IgD-negative memory B cell (primary cell): ENCODE results near the gene CWH43. TPM values are rescaled to one million over a fixed set of nuclear protein-coding genes. Genes with fewer than 3 reads are reported as not detected.
"Not testable (repeated sequence)": the region's sequence is repeated elsewhere in the genome, so short reads cannot be mapped to it uniquely, and the experiment has no call there.

Experiments
- H3K27ac Mint-ChIP-seq, 3 donors: one replicate each; pipeline ENCODE4 v1.8.0; 2020 to 2022; ENCODE audit warnings: mild to moderate bottlenecking in 3 of 3, mixed read lengths in 3 of 3, moderate library complexity in 1 of 3
- H3K27me3 Mint-ChIP-seq: one replicate; pipeline ENCODE4 v1.8.0; 2021; ENCODE audit warnings: mixed read lengths
- H3K36me3 Mint-ChIP-seq: one replicate; pipeline ENCODE4 v1.8.0; 2020; ENCODE audit warnings: mild to moderate bottlenecking, mixed read lengths
- H3K4me1 Mint-ChIP-seq, 3 donors: one replicate each; pipeline ENCODE4 v1.8.0; 2020 to 2022; ENCODE audit warnings: mixed read lengths in 3 of 3, mild to moderate bottlenecking in 1 of 3
- H3K4me3 Mint-ChIP-seq, 4 donors: one replicate each; pipeline ENCODE4 v1.8.0; 2020 to 2022; ENCODE audit warnings: mild to moderate bottlenecking in 4 of 4, mixed read lengths in 4 of 4, moderate library complexity in 3 of 4
- H3K9me3 Mint-ChIP-seq, 3 donors: one replicate each; pipeline ENCODE4 v1.8.0; 2020 to 2021; ENCODE audit warnings: mixed read lengths in 3 of 3, mild to moderate bottlenecking in 1 of 3
- polyA plus RNA-seq: library from polyadenylated mRNA; unstranded; fragments of 300-500 nt; fragmentation: Illumina TruSeq; gene quantifications from one replicate; pipeline ENCODE4 v1.2.3, GENCODE V29; 2021

The CWH43 gene
- polyA plus RNA-seq = not detected

DNA sequence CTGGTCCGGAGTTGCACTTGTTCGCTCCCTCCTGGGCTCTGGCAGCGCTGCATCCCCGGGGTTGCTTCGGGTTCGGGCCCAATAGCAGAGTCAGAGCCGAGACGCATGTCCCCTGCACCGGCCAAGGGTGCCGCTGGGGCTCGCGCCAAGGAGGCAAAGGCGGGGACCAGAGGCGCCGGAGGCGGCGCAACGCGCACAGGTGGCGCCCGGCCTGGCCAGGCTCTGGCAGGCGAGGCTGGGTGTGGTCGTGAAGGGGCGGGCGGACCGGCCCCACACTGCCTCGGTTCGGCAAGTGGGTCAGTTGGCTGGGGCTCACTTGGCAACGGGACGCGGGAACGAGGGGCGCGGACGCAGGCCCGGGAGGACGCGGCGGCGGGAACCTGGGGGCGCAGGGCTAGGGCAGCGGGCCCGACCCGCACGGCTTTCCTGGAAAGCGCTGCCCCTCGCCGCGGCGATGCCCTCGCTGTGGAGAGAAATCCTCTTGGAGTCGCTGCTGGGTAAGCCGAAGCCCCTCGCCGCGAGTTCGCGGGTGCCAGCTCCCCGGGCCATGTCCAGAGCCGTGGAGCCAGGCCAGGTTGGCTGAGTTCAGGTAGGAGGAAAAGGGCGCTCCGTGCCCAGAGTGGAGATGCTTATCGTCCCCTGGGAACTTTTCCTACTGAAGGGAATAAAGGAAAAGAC, at the start of gene CWH43:
Gene CWH43, plus strand, starts transcription at position 300 of the 678 bp plus-strand sequence. Its CDS starts 155 bp downstream, at position 455.
- H3K27ac Mint-ChIP-seq = no peak within 1 kb of the TSS
- no peaks in the 10 kb centered on the region for H3K36me3 Mint-ChIP-seq
- peaks cover 29% of the 10 kb centered on the region for H3K27me3 Mint-ChIP-seq
- peaks cover 3 to 9% (median 7%) of the 10 kb centered on the region in 3 donors for H3K9me3 Mint-ChIP-seq
- peak within 1 kb of the TSS in 1 of 4 donors; percentile 15 for H3K4me3 Mint-ChIP-seq
- H3K4me1 Mint-ChIP-seq = no peaks in the 10 kb centered on the region

- Mint-ChIP-seq H3K4me1 (no peaks in the 10 kb centered on the region), H3K27me3 (peaks cover 3% of the 10 kb centered on the region), H3K9me3 (peaks cover 0 to 4% (median 2%) of the 10 kb centered on the region in 3 donors), H3K36me3 (peaks cover 1% of the 10 kb centered on the region), H3K4me3 (no peak overlapping the region), H3K27ac (no peak overlapping the region)
Measured at GRCh38 chr4:48937033-48937432, 49.0 kb upstream of the CWH43 start.

DNA sequence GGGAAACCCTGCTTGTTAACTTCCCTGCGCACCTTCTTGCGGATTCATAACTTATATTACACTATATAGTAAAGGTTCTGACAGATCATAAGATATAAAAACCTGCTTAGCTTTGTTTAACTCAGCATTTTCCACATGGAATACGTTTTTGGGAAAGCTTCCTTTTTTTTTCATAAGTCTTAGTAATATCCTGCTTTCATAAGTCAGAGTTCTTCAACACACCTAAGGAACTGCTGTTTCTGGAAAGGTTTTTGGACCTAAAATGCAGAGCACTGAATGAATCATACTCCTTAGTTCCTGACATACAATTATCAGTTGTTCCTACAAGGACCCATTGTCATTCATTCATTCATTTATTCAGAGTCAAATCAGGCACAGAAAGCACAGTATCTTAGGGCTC, 47.2 kb upstream of the CWH43 start:
- peaks cover 0 to 4% (median 2%) of the 10 kb centered on the region in 3 donors for H3K9me3 Mint-ChIP-seq
- H3K4me3 Mint-ChIP-seq = no peak overlapping the region
- H3K27ac Mint-ChIP-seq = no peak overlapping the region
- no peaks in the 10 kb centered on the region for H3K4me1 Mint-ChIP-seq
- H3K27me3 Mint-ChIP-seq = peaks cover 6% of the 10 kb centered on the region
- H3K36me3 Mint-ChIP-seq = no peaks in the 10 kb centered on the region

DNA sequence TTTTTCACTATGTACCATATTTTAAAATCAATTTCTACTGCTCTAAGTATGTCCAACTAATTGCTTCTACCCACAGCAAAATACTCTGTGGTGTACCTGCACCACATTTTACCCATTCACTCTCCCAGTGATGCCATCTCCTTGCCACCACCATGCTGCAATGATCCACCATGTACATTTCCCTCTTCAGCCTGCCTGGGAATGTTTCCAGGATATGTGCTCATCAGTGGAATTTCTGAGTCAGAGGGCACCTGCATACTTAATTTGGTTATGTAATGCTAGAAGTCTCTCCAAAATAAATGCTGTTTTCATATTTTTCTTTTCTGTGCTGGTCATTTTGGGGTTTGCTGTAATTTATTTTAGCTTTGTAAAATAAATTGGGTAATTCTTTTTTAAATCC, 46.3 kb upstream of the CWH43 start:
- no peak overlapping the region for H3K27ac Mint-ChIP-seq
- H3K27me3 Mint-ChIP-seq = peaks cover 4% of the 10 kb centered on the region
- no peaks in the 10 kb centered on the region for H3K36me3 Mint-ChIP-seq
- no peak overlapping the region for H3K4me3 Mint-ChIP-seq
- H3K9me3 Mint-ChIP-seq = peaks cover 0 to 4% (median 2%) of the 10 kb centered on the region in 3 donors
- no peaks in the 10 kb centered on the region for H3K4me1 Mint-ChIP-seq

DNA sequence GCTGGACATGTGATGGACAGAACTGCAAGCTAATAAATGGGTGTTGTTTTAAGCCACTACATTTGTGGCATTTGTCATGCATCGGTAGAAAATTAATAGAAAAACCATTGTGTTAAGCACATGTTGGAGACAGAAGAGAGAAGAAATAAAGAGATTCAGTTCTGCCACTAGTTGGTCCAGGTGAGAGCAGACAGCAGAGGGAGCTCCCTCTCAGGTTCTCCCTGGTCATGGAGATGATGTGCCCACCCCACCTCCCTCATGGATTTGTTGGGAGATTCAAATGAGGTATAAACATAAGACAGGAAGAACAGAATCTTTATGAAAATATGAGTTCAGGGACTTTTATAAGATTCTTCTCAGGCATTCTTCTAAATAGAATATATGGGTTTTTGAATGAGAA, 42.7 kb upstream of the CWH43 start:
- no peak overlapping the region for H3K27ac Mint-ChIP-seq
- no peak overlapping the region for H3K4me3 Mint-ChIP-seq
- peaks cover 7% of the 10 kb centered on the region for H3K27me3 Mint-ChIP-seq
- H3K4me1 Mint-ChIP-seq = no peaks in the 10 kb centered on the region
- no peaks in the 10 kb centered on the region for H3K36me3 Mint-ChIP-seq
- H3K9me3 Mint-ChIP-seq = no peaks in the 10 kb centered on the region

- Mint-ChIP-seq H3K4me3 (no peak overlapping the region), H3K9me3 (no peaks in the 10 kb centered on the region), H3K27ac (no peak overlapping the region), H3K4me1 (no peaks in the 10 kb centered on the region), H3K36me3 (no peaks in the 10 kb centered on the region), H3K27me3 (peaks cover 7% of the 10 kb centered on the region)
Measured at GRCh38 chr4:48944252-48944651, 41.8 kb upstream of the CWH43 start.

DNA sequence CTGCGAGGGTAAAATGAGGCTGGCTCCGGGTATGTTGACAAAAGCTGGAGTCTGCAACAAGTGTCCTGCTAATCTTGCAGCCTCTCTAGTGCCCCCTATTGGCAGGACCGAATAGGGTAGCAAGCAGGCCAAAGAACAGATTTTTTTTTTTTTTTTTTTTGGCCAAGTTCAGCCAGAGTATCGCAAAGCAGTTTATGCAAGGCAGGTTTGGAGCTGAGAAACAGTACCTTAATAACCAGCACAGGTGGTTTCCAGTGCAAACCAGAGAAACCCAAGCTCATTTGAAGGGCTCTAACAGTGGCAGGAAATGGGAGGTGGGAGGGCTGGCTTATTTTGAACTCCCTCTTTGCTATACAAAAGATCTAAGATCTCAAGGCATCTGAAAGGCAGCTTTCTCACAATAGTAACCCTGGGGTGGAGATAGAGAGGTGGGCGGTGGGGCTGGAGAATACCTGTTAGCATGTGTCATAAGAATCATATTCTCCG, 41.3 kb upstream of the CWH43 start:
- Mint-ChIP-seq H3K4me3 (peak overlapping the region in 1 of 4 donors; percentile 33), H3K27me3 (peaks cover 7% of the 10 kb centered on the region)

GRCh38 chr4:48945981-48946380, 40.1 kb upstream of the CWH43 start:
- Mint-ChIP-seq H3K27me3 (peaks cover 7% of the 10 kb centered on the region), H3K9me3 (no peaks in the 10 kb centered on the region), H3K27ac (no peak overlapping the region), H3K36me3 (no peaks in the 10 kb centered on the region), H3K4me1 (no peaks in the 10 kb centered on the region), H3K4me3 (no peak overlapping the region)

More for the DNA sequence above, 41.3 kb upstream of the CWH43 start:
- no peak overlapping the region for H3K27ac Mint-ChIP-seq
- H3K4me1 Mint-ChIP-seq = no peaks in the 10 kb centered on the region
- no peaks in the 10 kb centered on the region for H3K36me3 Mint-ChIP-seq
- H3K9me3 Mint-ChIP-seq = no peaks in the 10 kb centered on the region

GRCh38 chr4:48947731-48948130, 38.3 kb upstream of the CWH43 start:
- peaks cover 7% of the 10 kb centered on the region for H3K27me3 Mint-ChIP-seq
- H3K9me3 Mint-ChIP-seq = peaks cover 0 to 4% (median 0%) of the 10 kb centered on the region in 3 donors
- H3K36me3 Mint-ChIP-seq = no peaks in the 10 kb centered on the region
- H3K4me3 Mint-ChIP-seq = no peak overlapping the region
- H3K4me1 Mint-ChIP-seq = no peaks in the 10 kb centered on the region
- H3K27ac Mint-ChIP-seq = no peak overlapping the region

DNA sequence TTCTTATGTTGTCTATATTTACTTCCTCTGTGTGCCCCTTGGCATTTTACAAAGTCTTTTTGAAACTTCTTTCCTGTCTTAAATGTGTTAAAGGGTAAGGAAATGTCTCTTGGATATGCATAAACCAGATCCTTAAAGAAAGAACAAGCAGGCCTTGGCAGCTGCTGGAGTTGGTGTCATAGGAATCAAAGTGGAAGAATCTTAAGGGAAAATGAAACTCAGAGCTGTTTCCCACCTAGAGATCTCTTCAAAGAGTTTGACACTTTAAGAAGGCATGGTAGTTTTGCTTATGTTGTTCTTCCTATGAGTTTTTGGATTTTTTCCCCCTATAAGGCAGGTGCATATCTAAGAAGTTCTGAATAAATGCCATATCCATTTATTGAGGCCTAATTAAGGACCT, 37.0 kb upstream of the CWH43 start:
- Mint-ChIP-seq H3K36me3 (no peaks in the 10 kb centered on the region), H3K4me3 (no peak overlapping the region), H3K27me3 (peaks cover 2% of the 10 kb centered on the region), H3K27ac (no peak overlapping the region), H3K4me1 (no peaks in the 10 kb centered on the region), H3K9me3 (peaks cover 0 to 4% (median 0%) of the 10 kb centered on the region in 3 donors)

DNA sequence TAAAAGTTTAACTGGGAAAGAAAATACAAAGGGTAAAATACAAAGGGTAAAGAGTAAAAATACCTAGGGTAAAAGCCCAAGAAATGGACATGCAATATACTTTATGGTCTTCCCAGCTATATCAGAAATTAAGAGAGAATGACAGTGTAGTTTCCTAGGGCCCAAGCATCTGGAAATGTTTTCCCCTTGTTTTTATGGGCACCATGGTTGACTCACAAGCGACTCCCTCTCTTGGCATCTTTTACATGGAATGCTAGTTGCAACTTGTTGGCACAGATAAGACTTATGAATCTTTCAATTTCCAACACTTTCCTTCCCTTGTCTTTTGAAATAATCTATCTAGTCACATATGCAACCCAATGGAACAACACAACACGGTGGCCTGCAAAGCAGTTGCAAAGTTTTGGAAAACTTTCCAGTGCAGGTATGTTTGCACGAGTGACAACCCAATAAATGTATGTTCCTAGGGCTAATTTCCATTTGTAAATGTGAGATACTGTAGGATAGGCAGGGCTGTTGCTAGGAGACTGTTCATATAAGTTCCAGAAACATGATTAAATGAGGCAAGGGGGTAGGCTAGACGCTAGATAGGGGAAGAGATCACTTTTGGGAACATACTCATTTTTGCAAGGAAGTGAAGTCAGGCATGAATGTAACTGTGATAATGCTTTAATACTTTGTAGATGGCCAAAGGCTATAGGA, 36.4 kb upstream of the CWH43 start:
- no peaks in the 10 kb centered on the region for H3K36me3 Mint-ChIP-seq
- no peak overlapping the region for H3K27ac Mint-ChIP-seq
- peaks cover 2% of the 10 kb centered on the region for H3K27me3 Mint-ChIP-seq
- no peak overlapping the region for H3K4me3 Mint-ChIP-seq
- H3K9me3 Mint-ChIP-seq = peaks cover 0 to 4% (median 0%) of the 10 kb centered on the region in 3 donors
- H3K4me1 Mint-ChIP-seq = no peaks in the 10 kb centered on the region

GRCh38 chr4:48954314-48954713, 31.8 kb upstream of the CWH43 start:
- Mint-ChIP-seq H3K4me3 (no peak overlapping the region), H3K36me3 (no peaks in the 10 kb centered on the region), H3K9me3 (peaks cover 0 to 4% (median 0%) of the 10 kb centered on the region in 3 donors), H3K4me1 (peaks cover 0 to 1% (median 0%) of the 10 kb centered on the region in 3 donors), H3K27ac (no peak overlapping the region), H3K27me3 (peaks cover 13% of the 10 kb centered on the region)

- H3K4me3 Mint-ChIP-seq, H3K9me3 Mint-ChIP-seq, H3K4me1 Mint-ChIP-seq, H3K27ac Mint-ChIP-seq, H3K36me3 Mint-ChIP-seq: not testable (repeated sequence)
- H3K27me3 Mint-ChIP-seq = peaks cover 13% of the 10 kb centered on the region
Measured at GRCh38 chr4:48957366-48957765, 28.7 kb upstream of the CWH43 start.

- peaks cover 13% of the 10 kb centered on the region for H3K27me3 Mint-ChIP-seq
- H3K36me3 Mint-ChIP-seq = no peaks in the 10 kb centered on the region
- H3K27ac Mint-ChIP-seq = no peak overlapping the region
- peaks cover 0 to 1% (median 0%) of the 10 kb centered on the region in 3 donors for H3K4me1 Mint-ChIP-seq
- H3K9me3 Mint-ChIP-seq = no peaks in the 10 kb centered on the region
- no peak overlapping the region for H3K4me3 Mint-ChIP-seq
Measured at GRCh38 chr4:48958582-48958981, 27.5 kb upstream of the CWH43 start.

DNA sequence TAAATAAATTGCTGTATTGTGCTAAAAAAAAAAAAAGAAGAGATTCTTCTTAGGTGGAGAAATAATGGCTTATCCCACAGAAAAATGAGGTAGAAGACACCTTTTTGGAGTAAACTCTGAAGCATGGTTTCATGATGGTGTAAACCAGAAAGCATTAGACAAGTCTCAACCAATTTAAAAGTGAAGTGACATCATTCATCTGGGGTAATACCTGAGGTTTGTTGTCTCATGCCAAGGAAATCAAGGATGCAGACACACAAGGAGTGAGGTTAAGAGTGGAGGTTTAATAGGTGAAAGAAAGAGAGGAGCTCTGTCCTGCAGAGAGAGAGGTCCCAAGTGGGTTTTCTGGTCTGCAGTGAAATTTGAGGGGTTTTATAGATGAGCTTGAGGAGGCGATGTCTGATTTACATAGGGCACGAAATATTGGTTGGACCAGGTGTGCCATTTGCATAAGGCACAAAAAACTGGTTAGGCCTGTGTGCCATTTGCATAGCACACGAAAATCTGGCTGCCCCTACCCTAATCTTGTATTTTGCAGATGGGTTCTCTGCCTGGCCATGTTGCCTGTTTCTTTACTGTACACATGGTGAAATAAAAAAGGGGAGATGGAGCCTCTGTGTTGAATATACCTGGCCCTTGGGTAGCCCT, 25.0 kb upstream of the CWH43 start:
- Mint-ChIP-seq H3K9me3 (no peaks in the 10 kb centered on the region), H3K4me1 (peaks cover 0 to 1% (median 0%) of the 10 kb centered on the region in 3 donors), H3K4me3 (no peak overlapping the region), H3K27me3 (peaks cover 12% of the 10 kb centered on the region), H3K27ac (no peak overlapping the region), H3K36me3 (no peaks in the 10 kb centered on the region)
